ENCODE measurements around the gene CPNE5.

CPNE5 gene

DNA sequence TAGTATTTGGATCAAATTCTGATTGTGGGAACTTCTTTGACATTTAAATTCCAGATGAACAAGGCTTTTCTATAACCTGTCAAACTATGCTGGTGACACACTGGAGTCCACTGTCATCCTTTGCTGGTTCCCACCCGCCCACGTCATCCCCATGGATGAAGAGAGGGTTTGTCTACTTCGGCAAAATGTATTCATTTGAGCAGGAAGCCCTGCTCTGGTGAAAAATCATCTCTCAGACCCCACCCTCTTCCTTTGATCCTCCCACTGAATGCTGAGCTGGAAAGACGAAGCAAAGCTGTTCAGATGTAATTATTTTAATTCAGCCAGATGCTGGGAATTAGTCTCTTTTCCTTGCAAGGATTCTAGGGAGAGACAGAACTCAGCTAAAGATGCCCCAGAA, 50.5 kb downstream of the CPNE5 start:
- DNase-seq: peak; percentile 10

GRCh38 chr6:36788186-36788585, 51.1 kb downstream of the CPNE5 start:
- DNase-seq: no peak

DNA sequence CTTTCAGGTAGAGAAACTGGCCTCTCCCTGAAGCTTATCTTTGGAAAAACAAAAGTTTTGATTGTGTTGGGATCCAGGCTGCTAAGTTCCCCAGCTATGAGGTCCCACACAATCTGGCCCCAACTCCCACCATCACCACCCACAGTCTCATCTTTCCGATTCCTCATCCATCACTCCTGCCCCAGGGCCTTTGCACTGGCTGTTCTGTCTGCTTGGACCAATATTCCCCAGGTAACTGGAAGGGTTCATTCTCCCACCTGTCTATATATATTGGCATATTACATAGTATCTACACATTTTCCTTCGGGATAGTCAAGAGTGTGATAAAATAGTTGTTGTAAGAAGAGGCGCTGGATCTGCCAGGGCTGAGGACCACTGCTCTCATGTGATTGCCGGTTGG, 52.0 kb downstream of the CPNE5 start:
- DNase-seq: no peak

DNA sequence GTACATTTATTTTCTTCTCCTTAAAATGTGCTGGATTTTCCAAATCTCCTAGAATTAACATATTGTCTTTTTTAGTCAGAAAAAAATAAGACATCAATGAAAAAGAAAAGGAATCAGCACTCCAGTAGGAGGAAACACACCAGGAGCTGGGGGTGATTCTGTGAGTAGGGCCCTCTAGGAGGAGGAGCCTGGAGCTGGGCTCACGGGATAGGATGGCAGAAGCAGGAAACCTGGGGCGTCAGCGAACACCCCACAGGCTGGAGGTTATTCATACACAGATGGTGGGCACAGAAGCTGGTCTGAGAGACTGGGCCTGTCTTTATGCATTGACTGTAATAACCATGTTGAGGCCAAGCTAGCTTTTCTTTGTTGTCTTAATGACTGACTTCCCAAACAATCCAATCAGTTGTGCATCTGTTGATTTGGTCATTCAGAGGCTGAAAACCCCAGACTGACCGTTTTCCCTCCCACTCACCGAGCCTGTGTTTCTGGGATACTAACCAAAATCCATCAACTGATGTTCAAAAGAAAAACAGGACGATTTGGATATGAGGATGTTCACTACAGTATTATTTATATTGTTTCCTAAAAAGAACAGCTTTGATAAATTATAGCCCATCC, 53.1 kb downstream of the CPNE5 start:
- DNase-seq: no peak

DNA sequence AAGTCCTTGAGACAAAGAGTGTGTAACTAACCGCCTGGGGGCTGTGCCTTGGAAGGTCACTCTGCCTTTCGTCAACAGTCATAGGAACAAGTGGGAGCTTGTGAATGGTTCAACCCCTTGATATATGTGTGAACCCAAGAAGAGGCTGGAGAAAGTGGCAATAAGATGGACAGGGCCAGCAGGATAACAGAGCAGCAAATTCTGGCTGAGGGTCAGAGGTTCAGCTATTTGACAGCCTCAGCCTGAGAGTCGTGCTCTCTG, 54.9 kb downstream of the CPNE5 start:
- DNase-seq: no peak

- DNase-seq: no peak
Observed at GRCh38 chr6:36783603-36784375, 55.5 kb downstream of the CPNE5 start.

GRCh38 chr6:36781669-36782068, 57.6 kb downstream of the CPNE5 start:
- DNase-seq: no peak

DNA sequence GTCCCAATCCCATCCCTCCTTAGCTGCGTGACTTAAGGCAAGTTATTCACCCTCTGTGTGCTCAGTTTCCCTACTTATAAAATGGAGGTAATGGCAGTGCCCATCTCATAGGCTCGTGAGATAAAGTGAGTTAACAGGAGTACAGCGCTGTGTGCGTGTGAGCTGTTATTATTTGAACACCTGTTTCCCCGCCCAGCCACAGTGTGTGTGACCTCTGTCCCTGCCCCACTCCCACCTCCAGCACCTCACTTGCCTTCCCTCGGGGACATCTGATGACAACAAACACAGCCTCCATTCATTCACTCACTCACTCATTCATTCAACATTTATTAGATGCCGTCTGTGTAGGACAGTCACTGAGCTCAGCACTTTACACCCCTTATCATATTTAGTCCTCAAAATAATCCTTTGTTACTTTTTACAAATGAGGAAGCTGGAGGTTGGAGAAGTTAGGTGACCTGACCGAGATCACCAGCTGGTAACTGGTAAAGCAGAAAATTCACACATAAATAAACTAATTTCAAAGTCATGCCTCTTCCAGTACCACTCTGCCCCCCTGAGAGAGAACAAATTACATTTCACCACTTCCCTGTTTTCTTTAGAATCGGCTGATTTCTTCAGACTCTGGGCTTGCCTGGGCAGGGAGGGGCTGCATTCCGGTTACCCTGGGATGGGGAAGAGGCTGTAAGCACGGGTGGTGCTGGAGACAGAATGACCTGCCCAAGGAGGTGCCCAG, 58.6 kb downstream of the CPNE5 start:
- DNase-seq: no peak

DNA sequence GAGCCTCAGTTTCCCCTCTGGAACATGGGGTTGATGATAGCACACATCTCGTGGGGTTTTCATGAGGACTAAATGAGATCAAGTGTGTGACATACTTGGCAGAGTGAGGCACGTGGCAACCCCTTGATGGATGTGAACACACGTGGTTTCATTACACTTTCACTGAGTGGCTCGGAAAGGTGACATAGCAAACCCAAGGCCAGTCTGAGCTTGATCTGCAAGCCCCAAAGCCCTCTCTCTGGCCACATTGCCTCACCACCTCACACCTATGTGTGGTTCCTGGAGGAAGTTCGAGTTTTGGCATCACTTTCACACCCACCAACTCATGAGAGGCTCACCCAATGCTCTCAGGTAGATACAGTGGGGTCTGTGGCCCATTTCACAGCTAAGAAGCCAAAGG, 60.0 kb downstream of the CPNE5 start:
- DNase-seq: no peak

GRCh38 chr6:36777801-36778200, 61.4 kb downstream of the CPNE5 start:
- DNase-seq: no peak

DNA sequence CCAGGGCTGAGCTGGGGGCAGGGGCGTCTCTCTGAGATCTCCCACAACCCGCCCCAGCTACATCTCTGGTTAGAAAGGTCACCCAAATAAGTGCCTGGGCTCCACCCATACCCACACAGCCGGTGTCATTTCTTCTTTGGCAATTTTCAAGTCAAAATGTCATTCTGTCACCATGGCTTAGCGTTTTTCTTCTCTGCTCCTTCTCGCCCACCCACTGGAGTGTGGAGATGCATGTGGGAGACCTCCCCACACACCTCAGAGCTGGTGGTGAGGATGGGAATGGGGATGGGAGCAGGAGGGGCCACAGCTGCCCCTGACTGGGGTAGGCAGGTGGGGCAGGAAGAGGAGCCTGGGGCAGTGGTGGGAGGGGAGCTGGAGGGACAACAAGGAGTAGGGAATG, 63.1 kb downstream of the CPNE5 start:
- DNase-seq: no peak

DNA sequence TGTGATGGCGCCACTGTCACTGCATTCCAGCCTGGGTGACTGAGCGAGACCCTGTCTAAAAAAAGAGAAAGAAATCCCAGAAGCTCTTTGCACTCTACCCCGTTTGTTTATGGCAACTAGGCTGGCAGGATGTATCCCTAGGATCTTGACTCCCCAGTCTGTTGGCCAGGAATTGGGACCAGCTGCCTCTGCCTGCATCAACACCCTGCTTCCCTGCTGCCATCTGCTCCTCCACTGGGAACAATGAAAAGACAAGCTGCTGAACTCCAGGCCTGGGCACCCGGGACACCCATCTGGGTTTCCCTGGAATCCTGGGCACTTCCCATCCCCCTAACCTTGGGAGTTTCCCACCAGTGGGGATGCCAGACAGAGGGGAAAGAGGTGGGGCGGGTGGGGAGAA, 64.9 kb downstream of the CPNE5 start:
- no peak for DNase-seq

DNA sequence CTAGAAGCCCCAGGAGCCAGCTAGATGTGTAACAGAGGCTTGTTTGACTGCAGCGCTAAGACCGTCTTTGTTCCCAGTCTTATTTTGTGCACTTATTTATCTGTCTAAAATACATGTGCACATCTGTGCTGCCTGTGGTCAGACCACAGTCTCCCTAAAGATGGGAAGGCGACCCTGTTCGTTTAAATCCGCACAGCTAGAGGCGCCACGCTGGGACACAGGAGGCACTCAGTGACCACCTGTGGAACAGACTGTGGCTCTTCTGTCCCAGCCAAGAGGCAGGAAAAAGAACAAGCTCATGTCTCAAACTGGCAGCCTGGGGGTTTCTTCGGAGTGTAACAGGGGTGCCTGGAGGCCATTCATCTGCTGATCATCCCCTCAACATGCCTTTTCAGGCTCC, 66.8 kb downstream of the CPNE5 start:
- no peak for DNase-seq

- no peak for DNase-seq
Observed at GRCh38 chr6:36771145-36771544, 68.1 kb downstream of the CPNE5 start.

- DNase-seq: no peak
Observed at GRCh38 chr6:36769676-36770499, 69.4 kb downstream of the CPNE5 start.

- DNase-seq: no peak
Observed at GRCh38 chr6:36769183-36769675, 70.0 kb downstream of the CPNE5 start.

- DNase-seq: no peak
Observed at GRCh38 chr6:36766399-36766945, 72.8 kb downstream of the CPNE5 start.

- DNase-seq: peak; percentile 81
Observed at GRCh38 chr6:36765594-36766398, 73.4 kb downstream of the CPNE5 start.

GRCh38 chr6:36765190-36765589, 74.1 kb downstream of the CPNE5 start:
- no peak for DNase-seq

GRCh38 chr6:36762123-36762522, 77.1 kb downstream of the CPNE5 start:
- DNase-seq: no peak

GRCh38 chr6:36760685-36761435, 78.4 kb downstream of the CPNE5 start:
- no peak for DNase-seq

Measured in fibroblast of skin of abdomen (primary cell).